HG02623 (cell line): ENCODE results near the gene COG4.
"Not testable (repeated sequence)": the region's sequence is repeated elsewhere in the genome, so short reads cannot be mapped to it uniquely, and the experiment has no call there.

ENCODE experiments used
- ATAC-seq: cut with Tn5 transposase; IDR thresholded peaks from one replicate; pipeline ENCODE4 v1.9.1; 2021; ENCODE audit warnings: moderate library complexity; ENCODE audit not compliant: unreplicated experiment

Gene COG4

GRCh38 chr16:70523076-70523742, at the start of gene COG4:
TSS of gene COG4 (minus strand) at chr16:70523554. CDS start at chr16:70523543, 11 bp downstream.
- no peak for ATAC-seq

- ATAC-seq, result no peak
Measured at GRCh38 chr16:70572926-70573270, 49.5 kb upstream of the COG4 start.

- no peak for ATAC-seq
Measured at GRCh38 chr16:70572050-70572925, 48.9 kb upstream of the COG4 start.

GRCh38 chr16:70571623-70572022, 48.3 kb upstream of the COG4 start:
- no peak for ATAC-seq

- ATAC-seq, result no peak
Measured at GRCh38 chr16:70570967-70571570, 47.7 kb upstream of the COG4 start.

DNA sequence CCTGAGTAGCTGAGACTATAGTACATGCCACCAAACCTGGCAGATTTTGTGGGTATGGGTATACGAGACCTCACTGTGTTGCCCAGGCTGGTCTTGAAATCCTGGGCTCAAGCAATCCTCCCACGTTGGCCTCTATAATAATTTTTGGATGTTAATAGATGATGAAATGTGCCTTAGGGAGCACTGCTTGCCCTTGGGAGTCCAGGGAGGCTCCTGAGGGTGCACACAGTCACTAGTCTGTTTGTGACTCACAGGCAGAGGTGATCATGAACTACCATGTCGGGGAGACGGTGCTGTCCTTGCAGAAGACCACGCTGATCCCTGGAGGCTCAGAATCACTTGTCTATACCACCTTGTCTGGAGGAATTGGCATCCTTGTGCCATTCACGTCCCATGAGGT, 46.4 kb upstream of the COG4 start:
- ATAC-seq, result no peak

DNA sequence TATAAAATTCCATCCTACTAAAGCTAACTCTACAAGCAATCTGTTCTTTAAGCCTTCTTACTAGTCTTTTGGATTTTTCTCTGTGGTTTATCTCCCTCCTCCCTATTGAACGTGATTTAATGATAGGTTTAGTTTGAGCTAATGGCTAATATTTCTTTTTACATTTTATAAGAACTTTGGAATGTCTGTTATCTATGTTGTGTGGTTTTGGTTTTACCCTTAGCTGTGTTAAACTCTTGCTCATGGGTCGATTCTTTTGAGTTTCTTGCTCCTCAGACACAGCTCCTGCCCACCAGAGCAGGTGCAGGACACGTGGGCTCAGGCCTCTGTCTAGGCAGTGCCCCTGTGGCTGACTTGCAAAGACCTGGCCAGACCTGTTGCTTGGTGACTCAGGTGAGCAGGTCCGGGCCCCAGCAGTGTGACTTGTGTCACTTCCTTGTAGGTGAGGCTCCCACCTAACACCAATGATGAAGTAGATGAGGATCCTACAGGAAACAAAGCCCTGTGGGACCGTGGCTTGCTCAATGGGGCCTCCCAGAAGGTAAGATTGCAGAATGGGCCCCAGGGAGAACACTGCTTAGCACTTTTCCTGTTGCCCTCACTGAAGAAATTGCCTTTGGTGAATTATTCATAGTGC, 45.4 kb upstream of the COG4 start:
- ATAC-seq, result no peak

DNA sequence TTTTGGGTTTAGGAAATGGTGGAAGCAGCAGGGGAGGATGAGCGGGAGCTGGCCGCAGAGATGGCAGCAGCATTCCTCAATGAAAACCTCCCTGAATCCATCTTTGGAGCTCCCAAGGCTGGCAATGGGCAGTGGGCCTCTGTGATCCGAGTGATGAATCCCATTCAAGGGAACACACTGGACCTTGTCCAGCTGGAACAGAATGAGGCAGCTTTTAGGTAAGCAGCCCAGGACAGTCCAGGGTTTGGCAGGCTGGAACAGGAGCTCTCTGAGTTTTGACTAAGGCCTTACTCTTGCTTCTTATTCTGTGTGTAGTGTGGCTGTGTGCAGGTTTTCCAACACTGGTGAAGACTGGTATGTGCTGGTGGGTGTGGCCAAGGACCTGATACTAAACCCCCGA, 41.7 kb upstream of the COG4 start:
- no peak for ATAC-seq

- no peak for ATAC-seq
Measured at GRCh38 chr16:70563636-70564035, 40.3 kb upstream of the COG4 start.

DNA sequence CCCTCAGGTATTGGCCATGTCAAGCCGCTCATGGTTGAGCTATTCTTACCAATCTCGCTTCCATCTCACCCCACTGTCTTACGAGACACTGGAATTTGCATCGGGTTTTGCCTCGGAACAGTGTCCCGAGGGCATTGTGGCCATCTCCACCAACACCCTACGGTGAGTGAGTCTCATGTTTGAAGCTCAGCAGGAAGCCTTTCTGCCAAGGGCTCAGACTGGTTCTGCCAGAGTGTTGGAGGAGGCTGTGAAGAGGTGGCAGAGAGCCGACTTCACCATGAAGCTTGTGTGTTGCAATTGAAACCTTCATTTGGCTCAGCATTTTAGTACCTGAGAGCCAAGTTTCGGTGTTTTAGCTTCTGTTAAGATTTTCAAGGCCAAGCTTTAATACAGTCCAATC, 38.3 kb upstream of the COG4 start:
- no peak for ATAC-seq

DNA sequence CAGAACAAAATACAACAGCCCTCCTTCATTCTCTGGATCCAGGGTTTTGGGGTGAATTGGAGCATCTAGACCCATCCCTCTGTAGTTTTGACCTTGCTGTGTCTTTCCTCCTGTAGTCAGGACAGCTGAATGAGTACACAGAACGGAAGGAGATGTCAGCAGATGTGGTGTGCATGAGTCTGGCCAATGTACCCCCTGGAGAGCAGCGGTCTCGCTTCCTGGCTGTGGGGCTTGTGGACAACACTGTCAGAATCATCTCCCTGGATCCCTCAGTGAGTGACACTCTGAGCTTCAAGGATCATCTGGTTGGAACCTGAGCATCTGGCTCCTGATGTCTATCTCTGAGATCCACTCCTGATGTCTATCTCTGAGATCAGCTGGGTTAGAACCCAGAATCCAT, 32.7 kb upstream of the COG4 start:
- no peak for ATAC-seq

DNA sequence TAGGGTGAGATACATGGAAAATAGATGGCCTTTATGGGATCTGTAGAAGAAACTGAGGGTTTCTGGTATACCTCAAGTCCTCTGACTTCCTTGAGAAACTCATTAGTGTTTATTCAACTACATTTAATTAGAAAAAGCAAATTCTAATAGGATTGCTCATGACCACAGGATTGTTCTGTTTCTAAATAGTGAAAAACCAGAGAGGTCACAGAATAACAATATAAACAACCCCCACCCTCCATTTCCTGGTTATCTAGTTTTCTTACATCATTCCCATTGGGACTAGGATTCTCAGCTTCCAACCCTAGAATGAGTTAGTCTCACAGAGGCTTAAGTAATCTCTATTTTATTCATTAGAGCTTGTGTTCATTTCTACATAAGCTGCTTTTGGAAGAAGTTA, 30.3 kb upstream of the COG4 start:
- no peak for ATAC-seq

GRCh38 chr16:70552675-70553074, 29.3 kb upstream of the COG4 start:
- ATAC-seq, result no peak

GRCh38 chr16:70551788-70552187, 28.4 kb upstream of the COG4 start:
- ATAC-seq, result no peak

DNA sequence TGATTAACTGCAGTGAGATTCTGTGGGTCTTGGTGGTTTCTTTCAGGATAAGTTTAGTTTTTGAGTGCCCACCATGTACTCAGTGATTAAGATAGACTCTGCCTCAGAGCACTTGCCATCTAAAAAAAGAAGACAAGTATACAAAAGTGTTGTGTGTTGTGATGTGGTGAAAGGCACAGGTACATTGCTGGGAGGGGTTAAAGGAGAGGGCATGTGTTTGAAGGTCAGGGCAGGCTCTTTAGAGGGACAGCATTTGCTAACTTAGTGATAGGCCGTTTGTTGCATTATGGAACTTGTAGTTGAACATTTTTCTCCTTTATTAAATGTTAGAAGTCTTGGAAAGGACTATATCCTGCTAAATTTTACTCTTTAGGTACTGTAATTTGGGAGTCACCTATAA, 26.7 kb upstream of the COG4 start:
- ATAC-seq, result no peak

- ATAC-seq, result no peak
Measured at GRCh38 chr16:70548936-70549335, 25.6 kb upstream of the COG4 start.

DNA sequence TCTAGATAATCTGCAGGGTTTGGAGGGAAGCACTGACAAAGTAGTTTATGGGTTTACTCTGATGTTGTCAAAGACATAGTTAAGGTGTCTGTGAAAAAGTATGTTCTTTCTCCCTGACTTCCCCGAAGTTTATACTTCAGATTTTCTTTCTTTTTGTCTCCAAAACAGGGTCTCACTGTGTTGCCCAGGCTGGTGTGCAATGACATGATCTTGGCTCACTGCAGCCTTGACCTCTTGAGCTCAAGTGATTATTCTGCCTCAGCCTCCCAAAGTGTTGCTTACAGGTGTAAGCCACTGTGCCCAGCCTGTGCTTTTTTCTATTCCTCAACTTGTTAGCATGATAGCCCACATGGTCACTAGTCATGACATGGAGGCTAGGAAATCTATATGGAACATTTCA, 21.2 kb upstream of the COG4 start:
- no peak for ATAC-seq

DNA sequence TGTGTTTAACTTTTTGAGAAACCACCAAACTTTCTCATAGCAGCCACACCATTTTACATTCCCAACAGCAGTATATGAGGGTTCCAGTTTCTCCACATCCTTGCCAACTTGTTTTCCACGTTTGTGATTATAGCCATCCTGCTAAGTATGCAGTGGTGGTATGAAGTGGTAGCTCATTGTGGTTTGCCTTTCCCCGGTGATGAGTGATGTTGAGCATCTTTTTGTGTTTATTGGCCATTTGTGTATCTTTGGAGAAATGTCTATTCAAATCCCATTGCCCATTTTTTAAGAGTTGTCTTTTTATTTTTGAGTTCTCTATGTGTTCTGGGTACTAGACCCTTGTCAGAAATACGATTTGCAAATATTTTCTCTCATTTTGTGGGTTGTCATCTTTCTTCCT, 17.6 kb upstream of the COG4 start:
- ATAC-seq, result no peak

DNA sequence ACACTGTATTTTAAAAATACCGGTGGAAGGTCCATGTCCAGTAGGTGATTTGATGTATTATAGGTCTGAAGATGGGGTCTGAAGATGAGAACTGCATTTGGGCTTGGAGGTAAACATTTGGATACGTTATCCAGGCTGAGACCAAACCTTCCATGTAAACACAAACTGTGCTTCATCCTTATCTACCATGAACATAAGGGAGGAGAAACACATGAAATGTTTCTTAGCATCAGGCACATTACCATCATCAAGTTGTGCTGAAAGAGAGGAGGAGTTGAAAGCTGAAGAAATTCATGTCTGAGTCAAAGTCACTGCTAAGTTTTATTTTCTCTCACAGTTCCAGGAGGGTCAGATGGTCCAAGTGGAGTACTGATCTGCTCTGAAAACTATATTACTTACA, 11.6 kb upstream of the COG4 start:
- ATAC-seq, result no peak

DNA sequence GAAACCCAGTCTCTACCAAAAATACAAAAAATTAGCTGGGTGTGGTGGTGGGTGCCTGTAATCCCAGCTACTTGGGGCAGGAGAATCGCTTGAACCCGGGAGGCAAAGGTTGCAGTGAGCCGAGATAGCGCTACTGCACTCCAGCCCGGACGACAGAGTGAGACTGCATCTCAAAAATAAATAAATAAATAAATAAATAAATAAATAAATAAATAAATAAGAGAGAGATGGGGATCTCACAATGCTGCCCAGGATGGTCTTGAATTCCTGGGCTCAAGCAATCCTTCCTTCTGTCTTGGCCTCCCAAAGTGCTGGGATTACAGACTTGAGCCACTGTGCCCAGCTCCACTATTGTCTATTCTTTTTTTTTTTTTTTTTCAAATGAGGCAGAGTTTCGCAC, 6.6 kb upstream of the COG4 start:
- not testable (repeated sequence) for ATAC-seq

- ATAC-seq, result no peak
Measured at GRCh38 chr16:70529051-70529777, 5.9 kb upstream of the COG4 start.
